Naive B cell (primary cell): ENCODE results near the gene WDR18. TPM values are rescaled to one million over a fixed set of nuclear protein-coding genes. Genes with fewer than 3 reads are reported as not detected.

ENCODE experiments used
- ATAC-seq, 2 donors: fragments of 150-1000 bp; cut with Tn5 transposase; 2 replicates each; pipeline ENCODE4 v1.10.0; 2021; ENCODE audit warnings: low read depth in 2 of 2, mild to moderate bottlenecking in 2 of 2, moderate library complexity in 2 of 2
- DNase-seq: peaks from one replicate; pipeline ENCODE4 v3.0.0; 2022
- H3K27ac Mint-ChIP-seq, 6 donors: one replicate each; pipeline ENCODE4 v1.8.0; 2020 to 2022; ENCODE audit warnings: mild to moderate bottlenecking in 6 of 6, mixed read lengths in 6 of 6, moderate library complexity in 5 of 6, inconsistent platforms in 2 of 6
- H3K27me3 Mint-ChIP-seq, 3 donors: one replicate each; pipeline ENCODE4 v1.8.0; 2021 to 2022; ENCODE audit warnings: mixed read lengths in 3 of 3, mild to moderate bottlenecking in 1 of 3
- H3K36me3 Mint-ChIP-seq, 2 donors: one replicate each; pipeline ENCODE4 v1.8.0; 2020 to 2022; ENCODE audit warnings: mixed read lengths in 2 of 2, inconsistent platforms in 1 of 2, mild to moderate bottlenecking in 1 of 2
- H3K4me1 Mint-ChIP-seq, 3 donors: one replicate each; pipeline ENCODE4 v1.8.0; 2020 to 2022; ENCODE audit warnings: mixed read lengths in 3 of 3, inconsistent platforms in 1 of 3, mild to moderate bottlenecking in 1 of 3, moderate library complexity in 1 of 3
- H3K4me3 Mint-ChIP-seq, 8 donors: one replicate each; pipeline ENCODE4 v1.8.0; 2020 to 2022; ENCODE audit warnings: mild to moderate bottlenecking in 8 of 8, mixed read lengths in 8 of 8, moderate library complexity in 8 of 8, inconsistent platforms in 2 of 8
- H3K9me3 Mint-ChIP-seq, 7 donors: one replicate each; pipeline ENCODE4 v1.8.0; 2020 to 2022; ENCODE audit warnings: mixed read lengths in 7 of 7, mild to moderate bottlenecking in 5 of 7, inconsistent platforms in 2 of 7, moderate library complexity in 1 of 7
- polyA plus RNA-seq, 6 donors: library from polyadenylated mRNA; unstranded; fragments of 300-500 nt; fragmentation: Illumina TruSeq; gene quantifications; one replicate each; pipeline ENCODE4 v1.2.3, GENCODE V29; 2021; ENCODE audit warnings: low read depth in 6 of 6

Gene WDR18
- polyA plus RNA-seq, 6 donors from 2014 or later: 39.9 to 64.1 (median 52.5) TPM

GRCh38 chr19:944171-944567, 40.0 kb upstream of the WDR18 start:
- Mint-ChIP-seq H3K4me3 (peak overlapping the region in 1 of 8 donors; percentile 45), H3K36me3 (no peaks in the 10 kb centered on the region), H3K27me3 (no peaks in the 10 kb centered on the region), H3K4me1 (peaks cover 28 to 45% (median 43%) of the 10 kb centered on the region in 3 donors), H3K27ac (peak overlapping the region in 4 of 6 donors; percentile 33 to 97 (median 90)), H3K9me3 (peaks cover 0 to 2% (median 0%) of the 10 kb centered on the region in 7 donors)
- DNase-seq (peak; percentile 42), ATAC-seq (no peak)

- Mint-ChIP-seq H3K4me3 (no peak overlapping the region), H3K9me3 (peaks cover 0 to 2% (median 0%) of the 10 kb centered on the region in 7 donors), H3K27me3 (no peaks in the 10 kb centered on the region), H3K36me3 (no peaks in the 10 kb centered on the region), H3K4me1 (peaks cover 24 to 43% (median 39%) of the 10 kb centered on the region in 3 donors), H3K27ac (peak overlapping the region; percentile 76 to 97 (median 86))
- ATAC-seq: no peak
- DNase-seq: no peak
Measured at GRCh38 chr19:944663-945241, 39.4 kb upstream of the WDR18 start.

- DNase-seq: no peak
- Mint-ChIP-seq H3K9me3 (peaks cover 0 to 2% (median 0%) of the 10 kb centered on the region in 7 donors), H3K4me3 (no peak overlapping the region), H3K4me1 (peaks cover 17 to 38% (median 34%) of the 10 kb centered on the region in 3 donors), H3K36me3 (no peaks in the 10 kb centered on the region), H3K27me3 (no peaks in the 10 kb centered on the region), H3K27ac (peak overlapping the region in 3 of 6 donors; percentile 73 to 97 (median 76))
- ATAC-seq: no peak
Measured at GRCh38 chr19:945401-946252, 38.5 kb upstream of the WDR18 start.

- peak overlapping the region; percentile 97 to 99 (median 99) for H3K27ac Mint-ChIP-seq
- H3K36me3 Mint-ChIP-seq: no peaks in the 10 kb centered on the region
- peaks cover 12 to 34% (median 29%) of the 10 kb centered on the region in 3 donors for H3K4me1 Mint-ChIP-seq
Measured at GRCh38 chr19:947090-947706, 36.9 kb upstream of the WDR18 start.

GRCh38 chr19:947707-948539, 36.2 kb upstream of the WDR18 start:
- peaks cover 12 to 35% (median 31%) of the 10 kb centered on the region in 3 donors for H3K4me1 Mint-ChIP-seq
- DNase-seq (peak; percentile 96), ATAC-seq (peak; percentile 86 to 89)
- peaks cover 0 to 2% (median 0%) of the 10 kb centered on the region in 7 donors for H3K9me3 Mint-ChIP-seq
- H3K27ac Mint-ChIP-seq: peak overlapping the region; percentile 97 to 99 (median 99)
- H3K27me3 Mint-ChIP-seq: no peaks in the 10 kb centered on the region
- H3K36me3 Mint-ChIP-seq: no peaks in the 10 kb centered on the region
- peak overlapping the region; percentile 62 to 85 (median 76) for H3K4me3 Mint-ChIP-seq

More at GRCh38 chr19:947090-947706, 36.9 kb upstream of the WDR18 start:
- peak in 1 of 2 donors; percentile 32 for ATAC-seq
- no peaks in the 10 kb centered on the region for H3K27me3 Mint-ChIP-seq
- peaks cover 0 to 2% (median 0%) of the 10 kb centered on the region in 7 donors for H3K9me3 Mint-ChIP-seq
- peak overlapping the region; percentile 62 to 85 (median 76) for H3K4me3 Mint-ChIP-seq
- no peak for DNase-seq

GRCh38 chr19:948842-949496, 35.2 kb upstream of the WDR18 start:
- no peaks in the 10 kb centered on the region for H3K36me3 Mint-ChIP-seq
- H3K4me3 Mint-ChIP-seq: peak overlapping the region in 3 of 8 donors; percentile 62 to 71 (median 71)
- peaks cover 0 to 2% (median 0%) of the 10 kb centered on the region in 7 donors for H3K9me3 Mint-ChIP-seq
- ATAC-seq (no peak), DNase-seq (no peak)
- H3K27ac Mint-ChIP-seq: peak overlapping the region in 5 of 6 donors; percentile 80 to 97 (median 85)
- H3K27me3 Mint-ChIP-seq: no peaks in the 10 kb centered on the region
- H3K4me1 Mint-ChIP-seq: peaks cover 20 to 43% (median 40%) of the 10 kb centered on the region in 3 donors

GRCh38 chr19:950352-951066, 33.6 kb upstream of the WDR18 start:
- no peaks in the 10 kb centered on the region for H3K36me3 Mint-ChIP-seq
- peak overlapping the region in 6 of 8 donors; percentile 12 to 84 (median 38) for H3K4me3 Mint-ChIP-seq
- H3K27ac Mint-ChIP-seq: peak overlapping the region; percentile 52 to 89 (median 68)
- ATAC-seq (no peak), DNase-seq (no peak)
- peaks cover 20 to 41% (median 35%) of the 10 kb centered on the region in 3 donors for H3K4me1 Mint-ChIP-seq
- no peaks in the 10 kb centered on the region for H3K9me3 Mint-ChIP-seq
- H3K27me3 Mint-ChIP-seq: no peaks in the 10 kb centered on the region

- ATAC-seq (no peak), DNase-seq (no peak)
- H3K27me3 Mint-ChIP-seq: no peaks in the 10 kb centered on the region
- H3K9me3 Mint-ChIP-seq: no peaks in the 10 kb centered on the region
- H3K27ac Mint-ChIP-seq: peak overlapping the region in 4 of 6 donors; percentile 33 to 75 (median 50)
- no peaks in the 10 kb centered on the region for H3K36me3 Mint-ChIP-seq
- peaks cover 18 to 34% (median 33%) of the 10 kb centered on the region in 3 donors for H3K4me1 Mint-ChIP-seq
- H3K4me3 Mint-ChIP-seq: peak overlapping the region in 4 of 8 donors; percentile 35 to 55 (median 42)
Measured at GRCh38 chr19:952049-952679, 32.0 kb upstream of the WDR18 start.

- H3K36me3 Mint-ChIP-seq: no peaks in the 10 kb centered on the region
- H3K27me3 Mint-ChIP-seq: no peaks in the 10 kb centered on the region
- H3K4me3 Mint-ChIP-seq: peak overlapping the region in 6 of 8 donors; percentile 32 to 71 (median 56)
- DNase-seq (no peak), ATAC-seq (peak in 1 of 2 donors; percentile 13)
- H3K9me3 Mint-ChIP-seq: no peaks in the 10 kb centered on the region
- peaks cover 12 to 27% (median 26%) of the 10 kb centered on the region in 3 donors for H3K4me1 Mint-ChIP-seq
- H3K27ac Mint-ChIP-seq: peak overlapping the region in 2 of 6 donors; percentile 47 to 75
Measured at GRCh38 chr19:952680-953444, 31.3 kb upstream of the WDR18 start.

GRCh38 chr19:953445-954271, 30.5 kb upstream of the WDR18 start:
- Mint-ChIP-seq H3K9me3 (no peaks in the 10 kb centered on the region), H3K4me3 (peak overlapping the region in 5 of 8 donors; percentile 32 to 75 (median 64)), H3K27me3 (no peaks in the 10 kb centered on the region), H3K4me1 (peaks cover 8 to 20% (median 19%) of the 10 kb centered on the region in 3 donors), H3K27ac (peak overlapping the region in 4 of 6 donors; percentile 39 to 90 (median 76)), H3K36me3 (no peaks in the 10 kb centered on the region)
- peak in 1 of 2 donors; percentile 7 for ATAC-seq
- no peak for DNase-seq
